GM18508 (cell line): ENCODE results near the gene PGRMC2.
"Not testable (repeated sequence)": the region's sequence is repeated elsewhere in the genome, so short reads cannot be mapped to it uniquely, and the experiment has no call there.

Source experiments
- ATAC-seq: cut with Tn5 transposase; IDR thresholded peaks from one replicate; pipeline ENCODE4 v1.9.1; 2021; ENCODE audit warnings: moderate number of reproducible peaks; ENCODE audit not compliant: insufficient read depth, unreplicated experiment

Gene PGRMC2

DNA sequence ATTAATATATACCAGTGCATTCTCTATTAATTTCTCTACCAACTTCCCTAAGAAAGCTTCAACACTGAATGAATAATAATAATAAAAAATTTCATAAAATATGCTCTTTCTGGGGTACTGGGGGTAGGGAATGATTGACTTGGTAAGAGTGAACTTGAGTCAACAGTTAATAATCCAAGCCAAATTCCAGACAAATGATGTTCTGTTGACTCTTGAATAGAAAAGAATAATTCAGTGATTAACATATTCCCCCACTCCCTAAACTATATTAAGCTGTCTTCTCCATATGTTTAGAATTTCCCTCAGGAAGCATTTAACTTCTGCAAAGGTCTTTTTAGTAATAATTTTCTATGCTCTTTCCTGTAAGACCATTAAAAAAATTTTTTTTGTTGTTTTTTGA, 12.3 kb downstream of the PGRMC2 start:
- ATAC-seq: no peak

- ATAC-seq: no peak
Measured at GRCh38 chr4:128271551-128271950, 16.1 kb downstream of the PGRMC2 start.

DNA sequence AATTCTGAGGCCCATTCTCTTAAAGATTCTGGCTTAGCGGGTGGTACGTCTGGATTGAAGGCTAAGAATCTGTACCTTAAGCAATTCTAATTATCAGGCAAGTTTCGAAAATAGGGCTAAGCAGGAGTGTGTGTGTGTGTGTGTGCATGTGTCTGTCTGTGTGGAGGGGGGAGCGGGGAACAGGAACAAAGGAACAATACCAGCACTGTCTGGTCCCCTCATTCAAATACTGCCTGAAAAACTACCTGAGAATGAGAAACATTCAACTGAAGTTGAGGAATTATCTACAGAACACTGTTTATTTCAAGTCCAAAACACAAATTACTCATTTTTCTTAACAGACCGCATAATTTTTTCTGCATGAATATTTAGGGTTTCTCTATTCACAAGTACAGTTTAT, 18.6 kb downstream of the PGRMC2 start:
- no peak for ATAC-seq

- no peak for ATAC-seq
Measured at GRCh38 chr4:128267745-128268144, 19.9 kb downstream of the PGRMC2 start.

GRCh38 chr4:128267171-128267570, 20.4 kb downstream of the PGRMC2 start:
- ATAC-seq: not testable (repeated sequence)

DNA sequence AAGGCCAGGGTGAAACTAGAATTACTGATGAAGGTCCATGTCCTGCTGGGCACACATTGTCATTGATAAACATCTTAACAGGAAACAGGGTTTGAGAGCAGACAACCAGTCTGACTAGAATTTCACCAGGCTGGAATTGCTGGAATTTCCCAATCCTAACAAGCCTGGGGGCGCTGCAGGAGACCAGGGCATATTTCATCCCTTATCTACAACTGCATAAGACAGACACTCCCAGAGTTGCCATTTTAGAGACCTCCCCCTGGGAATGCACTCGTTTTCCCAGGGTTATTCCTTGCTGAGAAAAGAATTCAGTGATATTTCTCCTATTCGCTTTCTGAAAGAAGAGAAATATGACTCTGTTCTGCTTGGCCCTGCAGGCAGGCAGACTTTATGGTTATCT, 22.1 kb downstream of the PGRMC2 start:
- ATAC-seq: not testable (repeated sequence)

DNA sequence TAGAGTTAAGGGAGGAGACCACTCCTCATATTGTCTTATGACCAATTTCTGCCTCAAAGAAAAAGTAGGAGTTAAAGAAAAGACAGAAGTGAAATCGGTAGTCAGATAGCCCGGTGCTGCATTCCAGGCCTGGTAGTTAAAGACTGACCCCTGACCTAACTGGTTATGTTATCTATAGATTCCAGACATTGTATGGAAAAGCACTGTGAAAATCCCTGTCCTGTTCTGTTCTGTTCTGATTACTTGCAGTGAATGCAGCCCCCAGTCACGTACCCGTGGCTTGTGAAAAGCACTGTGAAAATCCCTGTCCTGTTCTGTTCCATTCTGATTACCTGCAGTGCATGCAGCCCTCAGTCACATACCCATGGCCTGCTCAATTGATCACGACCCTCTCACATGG, 27.7 kb downstream of the PGRMC2 start:
- ATAC-seq: not testable (repeated sequence)

- ATAC-seq: not testable (repeated sequence)
Measured at GRCh38 chr4:128258166-128258565, 29.4 kb downstream of the PGRMC2 start.

GRCh38 chr4:128256539-128256938, 31.1 kb downstream of the PGRMC2 start:
- ATAC-seq: no peak

DNA sequence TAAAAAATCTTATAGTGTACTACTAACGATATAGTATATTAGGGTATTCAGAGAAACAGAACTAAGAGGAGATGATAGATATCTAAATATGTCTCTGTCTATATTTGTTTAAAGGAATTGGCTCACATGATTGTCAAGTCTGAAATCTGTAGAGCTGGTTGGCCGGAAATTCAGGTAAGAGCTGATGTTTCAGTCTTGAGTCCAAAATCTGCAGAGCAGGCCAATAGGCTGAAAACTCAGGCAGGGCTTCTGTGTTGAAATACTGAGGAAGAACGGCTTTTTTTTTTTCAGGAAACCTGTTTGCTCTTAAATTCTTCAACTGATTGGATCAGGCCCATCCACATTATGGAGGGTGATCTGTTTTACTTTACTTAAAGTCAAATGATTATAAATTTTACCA, 31.7 kb downstream of the PGRMC2 start:
- ATAC-seq: no peak

DNA sequence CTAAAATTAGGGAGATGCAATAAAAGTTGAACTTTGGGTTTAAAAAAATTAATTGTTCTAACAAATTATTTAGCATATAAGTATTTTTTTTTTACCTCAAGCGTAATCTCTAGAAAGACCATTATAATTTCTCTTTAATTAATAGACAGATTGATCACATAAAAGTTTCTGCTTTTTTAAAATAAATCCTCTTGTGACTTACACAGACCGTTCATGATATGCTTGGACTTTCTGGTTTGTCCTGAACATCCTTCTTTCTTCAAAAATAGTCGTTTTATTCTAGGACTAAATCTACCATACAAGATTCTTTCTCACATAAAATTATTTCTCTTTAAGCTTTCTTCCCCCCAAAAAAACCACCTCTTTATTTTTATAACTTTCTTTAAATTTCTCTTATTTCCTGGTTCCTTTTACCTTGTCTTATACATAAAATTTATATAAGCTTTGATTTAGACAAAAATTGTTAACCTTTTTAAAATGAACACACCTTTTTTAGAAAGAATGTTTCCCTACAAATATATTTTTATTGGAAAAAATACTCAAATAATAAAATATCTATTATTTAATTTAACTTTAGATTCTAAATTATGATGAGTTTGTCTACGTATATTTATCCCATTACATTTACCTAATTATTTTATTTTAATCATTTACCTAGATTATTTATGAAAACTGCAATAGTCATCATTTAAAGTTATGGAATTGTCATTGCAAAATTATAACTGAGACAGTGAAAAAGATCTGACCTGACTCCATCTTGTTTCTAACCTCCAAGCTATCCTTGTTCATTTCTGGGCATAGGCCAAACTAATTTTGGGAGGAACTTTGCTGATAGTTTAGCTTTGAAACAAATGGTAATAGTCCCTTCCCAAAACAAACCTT, 37.6 kb downstream of the PGRMC2 start:
- ATAC-seq: no peak

DNA sequence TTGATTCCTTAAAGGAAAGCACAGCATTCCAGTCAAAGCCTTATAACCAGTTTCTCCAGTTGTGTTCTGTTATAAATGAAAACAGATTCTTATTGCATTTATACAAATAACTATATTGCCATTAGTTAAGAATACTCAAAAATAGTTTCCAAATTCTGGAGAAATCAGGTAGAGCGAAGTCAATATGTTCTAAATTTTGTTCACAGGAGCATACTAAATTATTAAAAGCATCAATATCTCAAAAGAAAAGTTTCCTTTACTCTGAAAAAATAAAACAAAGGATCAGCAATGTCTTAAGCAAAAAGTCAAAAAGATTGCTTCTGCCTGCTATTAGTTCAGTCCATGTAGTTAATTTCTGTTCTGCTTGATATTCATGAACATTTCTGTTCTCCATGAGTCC, 39.7 kb downstream of the PGRMC2 start:
- no peak for ATAC-seq

DNA sequence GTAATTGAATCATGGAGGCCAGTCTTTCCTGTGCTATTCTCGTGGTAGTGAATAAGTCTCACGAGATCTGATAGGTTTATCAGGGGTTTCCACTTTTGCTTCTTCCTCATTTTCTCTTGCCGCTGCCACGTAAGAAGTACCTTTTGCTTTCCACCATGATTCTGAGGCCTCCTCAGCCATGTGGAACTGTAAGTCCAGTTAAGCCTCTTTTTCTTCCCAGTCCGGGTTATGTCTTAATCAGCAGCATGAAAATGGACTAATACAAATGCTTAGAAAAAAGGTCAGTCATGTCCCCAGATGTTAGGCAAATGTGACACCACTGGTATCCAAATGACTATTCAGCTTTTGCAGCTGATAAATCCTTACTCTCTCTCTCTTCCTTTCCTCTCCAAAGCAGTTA, 42.2 kb downstream of the PGRMC2 start:
- ATAC-seq: not testable (repeated sequence)

DNA sequence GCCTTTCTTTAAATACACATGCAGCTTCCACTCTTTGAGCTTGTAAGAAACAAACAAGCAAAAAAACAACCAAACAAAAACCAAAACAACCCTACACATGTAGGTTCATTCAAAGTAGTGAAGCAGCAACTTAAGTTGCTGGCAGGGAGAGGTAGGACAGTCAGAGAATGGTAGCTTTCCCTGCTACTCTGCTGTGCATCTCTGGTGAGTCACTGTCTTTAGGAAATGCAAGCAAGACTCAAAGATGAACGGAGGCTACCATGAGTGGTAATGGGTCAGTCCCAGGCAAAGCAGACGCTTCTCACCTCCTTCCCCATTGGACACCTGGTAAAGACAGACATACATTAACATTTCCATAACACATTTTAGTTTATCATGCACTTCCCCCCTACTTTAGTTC, 43.2 kb downstream of the PGRMC2 start:
- ATAC-seq: no peak

DNA sequence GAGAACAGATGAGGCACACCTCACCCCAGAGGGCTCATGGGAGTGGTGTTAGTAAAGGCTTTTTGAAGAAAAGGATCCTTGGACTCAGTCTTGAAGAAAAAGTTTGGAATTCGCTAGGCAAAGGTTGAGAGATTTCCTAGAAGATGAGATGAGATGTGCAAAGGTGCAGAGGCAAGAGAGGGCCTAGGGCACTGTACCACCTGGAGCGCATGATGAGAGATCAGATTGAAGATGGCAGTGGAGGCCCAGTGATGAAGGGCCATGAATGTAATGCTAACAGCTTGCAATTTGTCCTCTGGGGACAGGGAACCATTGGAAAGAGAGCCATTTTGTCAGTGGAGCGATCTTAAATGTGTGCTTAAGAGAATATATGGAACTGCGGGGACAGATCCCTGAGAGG, 45.0 kb downstream of the PGRMC2 start:
- no peak for ATAC-seq

- ATAC-seq: no peak
Measured at GRCh38 chr4:128241981-128242380, 45.6 kb downstream of the PGRMC2 start.

GRCh38 chr4:128241425-128241913, 46.1 kb downstream of the PGRMC2 start:
- ATAC-seq: no peak

DNA sequence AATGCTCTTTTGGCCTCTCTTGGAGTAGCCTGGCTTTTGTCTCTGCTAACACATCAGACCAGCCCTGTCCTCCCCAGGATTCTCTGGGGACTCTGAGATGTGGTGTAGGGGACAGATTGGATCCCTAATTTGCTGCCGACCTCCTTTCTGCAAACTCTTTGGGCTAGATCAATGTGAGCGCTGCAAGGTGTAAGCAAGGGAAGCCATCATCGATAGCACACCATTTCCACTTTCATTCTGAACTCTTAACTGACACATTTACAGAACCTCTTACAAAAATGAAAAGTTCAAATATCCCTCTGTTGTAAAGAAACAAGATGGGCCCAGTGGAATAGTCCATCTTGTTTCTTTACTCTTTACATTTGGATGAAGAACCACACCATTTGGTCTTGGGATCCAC, 46.6 kb downstream of the PGRMC2 start:
- ATAC-seq: no peak

DNA sequence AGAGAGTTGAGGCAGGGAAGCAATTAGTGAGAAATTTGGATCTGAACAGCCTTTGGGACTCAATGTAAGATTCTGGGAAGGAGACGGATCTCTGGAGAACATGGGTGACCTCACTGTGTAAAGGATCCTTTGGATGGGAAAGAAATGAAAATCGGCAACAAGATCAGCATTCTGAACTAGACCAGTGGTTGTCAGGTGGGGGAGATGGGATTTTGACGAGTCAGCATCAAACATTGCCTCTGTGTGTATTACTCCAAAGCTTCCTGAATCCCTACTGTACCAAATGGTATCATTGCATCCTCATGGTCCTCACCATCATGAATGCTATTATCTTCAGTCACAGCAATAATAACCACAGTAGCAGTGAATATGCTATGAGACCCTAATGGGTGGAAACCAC, 52.8 kb downstream of the PGRMC2 start:
- ATAC-seq: no peak

- ATAC-seq: no peak
Measured at GRCh38 chr4:128232719-128233118, 54.9 kb downstream of the PGRMC2 start.

DNA sequence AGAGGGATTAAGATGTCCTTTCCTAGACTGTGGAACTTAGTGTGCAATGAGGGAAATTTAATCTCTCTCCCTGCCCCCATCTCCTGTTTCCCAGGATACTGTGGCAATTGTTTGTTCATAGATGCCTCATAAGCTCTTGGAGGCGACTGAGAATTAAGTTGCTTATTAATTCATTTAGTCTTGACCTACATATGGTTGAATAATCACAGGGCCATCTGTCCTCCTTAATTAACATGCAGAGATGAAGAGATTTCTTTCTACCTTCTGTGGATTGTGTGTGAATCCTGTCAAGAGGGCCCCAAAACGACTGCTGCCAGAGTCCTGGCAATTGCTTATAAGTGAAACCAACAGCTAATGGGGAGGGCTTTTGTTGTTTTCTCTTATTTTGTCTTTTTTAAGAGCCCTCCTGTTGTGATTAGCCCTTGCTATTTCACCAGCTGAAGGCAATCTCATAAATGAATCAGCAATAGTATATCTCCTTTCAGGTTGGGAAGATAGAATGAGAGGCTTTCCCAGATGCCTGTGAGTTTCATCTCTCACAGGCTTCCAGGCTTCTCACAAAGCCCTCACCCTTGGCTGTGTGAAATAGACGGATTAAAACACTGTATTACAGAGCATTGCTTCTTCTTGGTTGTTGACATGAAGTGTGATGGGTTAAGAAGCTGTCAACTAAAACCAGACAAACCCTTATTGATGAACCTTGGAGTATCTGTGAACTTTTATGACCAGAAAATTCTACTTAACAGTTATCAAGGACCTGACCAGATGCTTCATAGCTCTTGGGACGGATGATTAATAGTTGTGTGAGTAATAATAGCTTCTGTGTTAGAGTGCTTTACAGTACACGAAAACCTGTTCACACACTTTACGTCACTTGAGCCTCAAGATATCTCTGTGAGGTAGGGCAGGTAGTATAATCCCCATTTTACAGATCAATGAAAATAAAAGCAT, 58.5 kb downstream of the PGRMC2 start:
- ATAC-seq: no peak
